ENCODE measurements around the gene WIPF1.

WIPF1 gene

GRCh38 chr2:174599310-174599921, 1.8 kb upstream of the WIPF1 start:
- no peak for DNase-seq (ENCODE audit: extremely low read depth in 1 of 2, low read depth in 1 of 2)

- DNase-seq (ENCODE audit: extremely low read depth in 1 of 2, low read depth in 1 of 2) = no peak
These were observed 627 bp downstream of the WIPF1 start for GRCh38 chr2:174597009-174597344.

DNA sequence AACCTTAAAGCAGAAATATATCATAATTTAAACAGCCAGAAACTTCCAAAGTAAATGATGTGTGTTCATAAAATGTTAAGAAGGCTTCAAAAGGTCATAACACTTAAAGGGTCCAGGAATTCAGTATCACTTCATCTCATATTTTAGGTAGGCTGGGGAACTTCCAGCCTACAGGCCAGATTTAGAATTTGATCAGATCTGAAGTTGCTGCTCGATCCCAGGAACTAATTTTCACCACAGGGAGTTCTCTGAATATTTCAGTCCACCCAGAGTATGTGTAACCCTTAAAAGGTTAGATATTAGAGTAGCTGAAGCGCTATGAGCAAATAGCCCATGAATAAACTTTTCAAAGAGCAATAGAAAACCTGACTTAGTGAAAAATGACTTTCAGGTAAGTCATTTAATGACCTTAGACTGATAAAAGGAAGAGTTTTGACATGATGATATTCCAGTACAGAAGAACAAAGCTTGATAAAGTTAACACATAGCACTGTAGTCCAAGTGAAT, 1.7 kb downstream of the WIPF1 start:
- no peak for DNase-seq (ENCODE audit: extremely low read depth in 1 of 2, low read depth in 1 of 2)

DNA sequence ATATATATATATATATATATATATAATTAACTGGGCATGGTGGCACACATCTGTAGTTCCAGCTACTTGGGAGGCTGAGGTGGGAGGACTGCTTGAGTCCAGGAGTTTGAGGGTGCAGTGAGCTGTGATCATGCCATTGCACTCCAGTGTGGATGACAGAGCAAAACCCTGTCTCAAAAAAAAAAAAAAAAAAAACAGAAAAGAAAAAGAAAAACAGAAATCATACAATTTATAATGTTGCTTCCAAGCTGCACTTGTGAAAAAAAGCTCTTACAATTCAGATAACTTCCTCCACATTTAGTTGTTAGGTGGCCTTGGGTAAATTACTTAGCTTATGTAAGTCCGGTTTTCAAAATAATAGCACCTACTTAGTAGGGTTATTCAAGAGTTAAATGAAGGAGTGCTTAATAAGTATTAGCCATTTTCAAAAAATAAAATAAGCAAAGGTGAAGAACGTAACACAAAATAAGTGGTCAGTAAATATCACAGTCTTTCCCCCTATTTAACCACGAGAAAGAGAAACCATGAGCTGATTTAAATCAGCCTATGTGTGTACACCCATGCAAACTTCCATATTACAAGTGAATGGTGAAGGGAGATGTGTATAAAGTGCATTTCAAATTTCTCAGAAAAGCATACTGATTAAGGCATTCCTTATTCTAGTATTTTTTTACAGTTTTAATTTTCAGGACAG, 2.3 kb downstream of the WIPF1 start:
- no peak for DNase-seq (ENCODE audit: extremely low read depth in 1 of 2, low read depth in 1 of 2)

DNA sequence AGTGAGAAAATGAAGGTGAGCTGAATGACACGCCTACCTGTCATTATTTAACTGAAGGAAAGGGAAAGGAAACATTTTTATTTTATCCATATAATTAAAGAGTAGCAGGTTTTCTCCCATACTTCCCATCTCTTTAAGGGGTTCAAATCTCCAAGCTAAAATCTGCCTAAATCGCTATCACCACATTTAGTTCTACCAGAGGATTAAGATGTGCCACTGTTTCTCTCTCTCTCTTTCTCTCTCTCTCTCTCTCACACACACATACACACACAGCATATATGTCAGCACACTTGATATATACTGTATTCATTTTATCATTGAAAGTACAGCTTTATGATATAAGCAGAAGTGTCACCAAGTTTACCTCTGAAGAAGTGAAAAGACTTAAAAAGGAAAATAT, 3.1 kb downstream of the WIPF1 start:
- no peak for DNase-seq (ENCODE audit: extremely low read depth in 1 of 2, low read depth in 1 of 2)

- peak in 1 of 2 donors; percentile 67 for DNase-seq (ENCODE audit: extremely low read depth in 1 of 2, low read depth in 1 of 2)
These were observed 3.9 kb downstream of the WIPF1 start for GRCh38 chr2:174593574-174594203.

DNA sequence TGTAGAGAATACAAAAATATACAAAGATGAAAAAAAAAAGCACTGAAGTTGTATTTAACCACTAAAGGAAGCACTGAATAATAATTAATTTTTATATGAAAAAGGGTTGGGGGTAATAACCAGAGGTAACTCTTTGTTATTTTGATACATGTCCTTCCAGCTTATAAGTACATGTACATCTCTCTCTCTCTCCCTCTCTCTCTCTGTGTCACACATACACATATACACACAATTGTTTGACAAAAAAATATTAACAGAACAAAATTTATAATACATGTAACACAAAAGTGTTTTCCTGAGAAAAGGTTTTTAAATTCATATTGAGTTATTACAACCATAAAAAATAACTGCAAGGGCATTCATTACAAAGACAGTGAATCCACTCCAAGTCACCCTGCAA, 4.6 kb downstream of the WIPF1 start:
- DNase-seq (ENCODE audit: extremely low read depth in 1 of 2, low read depth in 1 of 2) = no peak

DNA sequence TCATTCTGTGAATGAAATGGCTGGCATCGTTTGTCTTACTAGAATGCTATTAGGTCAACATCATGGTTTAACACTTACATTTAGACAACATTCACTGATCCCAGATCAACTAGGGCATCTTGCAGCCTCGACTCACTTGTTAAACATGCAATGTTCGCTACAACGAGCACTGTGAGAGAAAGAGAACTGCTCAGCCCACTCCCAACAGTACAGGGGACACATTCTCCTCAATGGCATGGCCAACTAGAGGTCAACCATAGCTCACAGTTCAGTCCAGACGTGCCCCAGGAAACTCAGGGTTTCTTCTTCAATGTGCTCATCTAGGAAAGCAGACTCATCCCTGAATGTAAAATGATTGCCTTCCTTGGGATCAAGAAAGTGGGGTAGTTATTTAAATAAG, 5.9 kb downstream of the WIPF1 start:
- no peak for DNase-seq (ENCODE audit: extremely low read depth in 1 of 2, low read depth in 1 of 2)

DNA sequence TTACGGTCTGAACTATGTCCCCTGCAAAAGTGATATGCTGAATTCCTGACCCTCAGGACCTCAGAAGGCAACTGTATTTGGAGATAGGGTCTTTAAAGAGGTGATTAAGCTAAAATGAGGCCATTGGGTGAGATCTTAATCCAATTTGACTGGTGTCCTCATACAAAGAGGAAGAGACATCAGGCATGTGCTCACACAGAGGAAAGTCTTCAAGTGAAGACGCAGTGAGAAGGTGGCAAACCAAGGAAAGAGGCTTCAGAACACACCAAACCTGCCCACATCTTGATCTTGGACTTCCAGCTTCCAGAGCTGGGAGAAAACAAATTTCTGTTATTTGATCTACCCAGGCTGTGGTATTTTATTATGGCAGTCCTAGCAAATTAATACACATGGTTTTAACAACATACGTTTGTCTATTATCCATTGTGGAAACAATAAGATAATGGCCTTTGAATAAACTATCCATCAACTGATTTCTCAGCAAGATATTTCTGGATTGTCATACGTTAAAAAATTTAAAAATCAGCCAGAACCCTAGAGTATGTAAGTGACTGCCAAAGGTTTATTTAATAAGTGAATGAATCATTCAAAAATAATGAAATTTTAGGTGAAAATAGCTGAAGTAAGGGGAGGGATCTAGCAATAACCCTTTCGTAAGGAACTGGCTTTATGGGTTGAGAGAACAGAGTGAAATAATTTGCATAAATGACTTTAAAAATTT, 6.5 kb downstream of the WIPF1 start:
- DNase-seq (ENCODE audit: extremely low read depth in 1 of 2, low read depth in 1 of 2) = no peak

DNA sequence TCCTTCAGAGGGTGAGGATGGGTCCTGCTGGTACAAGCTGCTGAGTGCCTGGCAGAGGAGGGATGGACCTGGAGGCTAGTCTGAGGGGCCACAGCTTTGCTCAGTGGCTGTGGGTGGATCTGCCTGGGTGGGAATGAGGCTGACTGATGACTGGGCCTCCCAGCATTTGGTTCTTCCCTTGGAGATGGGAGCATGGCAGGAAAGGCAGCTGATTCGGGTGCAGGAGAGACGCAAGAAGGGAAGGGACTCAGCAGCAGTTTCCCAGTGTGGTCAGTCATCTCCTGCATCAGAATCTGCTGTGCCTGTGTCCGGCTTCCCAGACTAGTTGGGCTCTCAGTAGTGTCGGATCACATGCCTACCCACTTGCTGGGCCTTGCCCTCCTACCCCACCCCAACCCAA, 7.3 kb downstream of the WIPF1 start:
- no peak for DNase-seq (ENCODE audit: extremely low read depth in 1 of 2, low read depth in 1 of 2)

GRCh38 chr2:174589334-174589733, 8.3 kb downstream of the WIPF1 start:
- DNase-seq (ENCODE audit: extremely low read depth in 1 of 2, low read depth in 1 of 2) = no peak

DNA sequence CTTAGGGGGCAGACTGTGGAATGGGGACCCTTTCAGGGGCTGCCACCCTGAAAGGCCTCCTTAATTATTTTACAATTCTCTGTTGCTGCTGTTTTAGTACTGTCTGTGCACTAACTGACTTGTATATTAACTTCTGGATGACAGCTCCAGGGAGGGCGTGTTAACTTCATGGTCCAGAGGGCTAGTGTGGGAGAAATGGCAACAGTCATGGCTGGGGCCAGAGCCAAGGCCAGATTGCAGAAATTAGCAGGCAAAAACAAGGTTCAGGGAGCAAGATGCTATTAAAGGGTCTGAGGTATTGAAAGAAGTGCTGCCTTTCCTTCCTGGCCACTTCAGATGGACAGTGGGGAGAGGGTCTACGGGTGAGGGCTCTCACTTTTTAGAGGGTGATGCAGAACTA, 9.1 kb downstream of the WIPF1 start:
- DNase-seq (ENCODE audit: extremely low read depth in 1 of 2, low read depth in 1 of 2) = no peak

GRCh38 chr2:174587579-174587978, 10.0 kb downstream of the WIPF1 start:
- no peak for DNase-seq (ENCODE audit: extremely low read depth in 1 of 2, low read depth in 1 of 2)

GRCh38 chr2:174586418-174587295, 10.9 kb downstream of the WIPF1 start:
- DNase-seq (ENCODE audit: extremely low read depth in 1 of 2, low read depth in 1 of 2) = no peak

GRCh38 chr2:174585657-174586252, 11.8 kb downstream of the WIPF1 start:
- no peak for DNase-seq (ENCODE audit: extremely low read depth in 1 of 2, low read depth in 1 of 2)

DNA sequence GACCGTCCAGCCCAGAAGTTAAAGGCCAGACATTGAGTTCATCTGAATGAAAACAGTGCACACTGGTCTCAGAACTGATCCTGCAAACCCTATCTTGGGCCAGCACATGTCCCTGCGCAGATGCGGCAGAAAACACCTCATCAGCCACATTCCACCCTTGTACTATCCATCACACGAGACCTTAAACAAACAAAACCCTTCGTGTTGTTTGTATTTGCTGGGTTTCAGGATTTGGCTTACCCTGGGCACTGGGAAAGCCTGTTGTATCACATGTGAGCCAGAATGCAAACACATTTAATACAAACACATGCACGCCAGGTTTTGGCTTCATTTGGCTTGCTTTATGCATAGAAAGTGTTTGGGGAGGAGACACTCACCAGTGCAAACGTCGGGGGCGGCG, 12.5 kb downstream of the WIPF1 start:
- DNase-seq (ENCODE audit: extremely low read depth in 1 of 2, low read depth in 1 of 2) = no peak

- no peak for DNase-seq (ENCODE audit: extremely low read depth in 1 of 2, low read depth in 1 of 2)
These were observed 16.1 kb downstream of the WIPF1 start for GRCh38 chr2:174581491-174581890.

DNA sequence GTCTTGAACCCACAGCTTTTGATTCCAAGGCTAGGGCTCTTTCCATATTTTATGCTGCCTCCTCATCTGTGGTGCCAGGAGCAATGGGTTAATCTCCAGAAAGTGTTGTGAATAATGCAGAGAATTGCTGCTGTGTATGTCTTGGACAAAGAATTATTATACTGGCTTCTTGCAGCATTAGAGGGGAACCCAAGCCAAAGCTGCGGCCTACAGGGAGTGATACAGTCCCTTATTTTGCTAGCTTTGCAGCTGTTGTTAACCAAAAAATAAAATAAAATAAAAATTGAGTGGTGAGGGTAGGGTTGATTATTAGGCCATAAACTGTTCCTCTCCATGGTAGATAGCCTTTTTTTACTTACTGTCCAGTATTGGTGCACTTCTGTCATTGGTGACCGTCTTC, 16.7 kb downstream of the WIPF1 start:
- no peak for DNase-seq (ENCODE audit: extremely low read depth in 1 of 2, low read depth in 1 of 2)

DNA sequence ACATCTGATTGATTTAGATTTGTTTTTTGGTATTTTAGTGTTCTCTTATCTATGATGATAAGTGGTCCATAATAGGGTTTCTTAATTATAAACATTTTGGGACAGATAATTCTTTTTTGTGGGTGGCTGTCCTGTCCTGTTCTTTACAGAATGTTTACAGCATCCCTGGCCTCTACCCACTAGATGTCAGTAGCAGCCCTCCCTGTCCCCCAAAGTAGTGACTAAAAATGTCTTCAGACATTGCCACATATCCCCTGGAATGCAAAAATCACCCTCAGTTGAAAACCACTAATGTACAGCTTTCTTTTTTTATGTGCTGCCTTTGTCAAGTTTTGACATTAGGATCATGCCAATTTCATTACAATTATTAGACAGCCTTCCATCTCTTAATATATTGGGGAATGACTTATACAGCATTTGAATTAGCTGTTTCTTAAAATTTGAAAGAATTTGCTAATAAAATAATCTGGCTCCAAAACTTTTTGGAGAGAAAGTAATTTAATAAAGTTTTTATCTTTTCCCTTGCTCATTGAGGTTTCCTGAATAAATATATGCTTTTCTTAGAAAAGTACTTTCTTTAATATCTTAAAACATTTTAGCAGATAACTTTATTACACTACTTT, 19.5 kb downstream of the WIPF1 start:
- DNase-seq (ENCODE audit: extremely low read depth in 1 of 2, low read depth in 1 of 2) = peak in 1 of 2 donors; percentile 31

Data from stimulated activated CD8-positive, alpha-beta memory T cell treated with anti-CD3 and anti-CD28 coated beads, Interleukin-7, amount 100 ng/mL, for 48 hours (primary cell).